CD4-positive, alpha-beta T cell treated with Interleukin-4 for 4 hours (primary cell): ENCODE data around the gene DYNC1LI2.
"Not testable (repeated sequence)": the region's sequence is repeated elsewhere in the genome, so short reads cannot be mapped to it uniquely, and the experiment has no call there.

Source experiments
- DNase-seq: peaks from one replicate; pipeline ENCODE4 v3.0.0-alpha.2; 2020

Gene DYNC1LI2

DNA sequence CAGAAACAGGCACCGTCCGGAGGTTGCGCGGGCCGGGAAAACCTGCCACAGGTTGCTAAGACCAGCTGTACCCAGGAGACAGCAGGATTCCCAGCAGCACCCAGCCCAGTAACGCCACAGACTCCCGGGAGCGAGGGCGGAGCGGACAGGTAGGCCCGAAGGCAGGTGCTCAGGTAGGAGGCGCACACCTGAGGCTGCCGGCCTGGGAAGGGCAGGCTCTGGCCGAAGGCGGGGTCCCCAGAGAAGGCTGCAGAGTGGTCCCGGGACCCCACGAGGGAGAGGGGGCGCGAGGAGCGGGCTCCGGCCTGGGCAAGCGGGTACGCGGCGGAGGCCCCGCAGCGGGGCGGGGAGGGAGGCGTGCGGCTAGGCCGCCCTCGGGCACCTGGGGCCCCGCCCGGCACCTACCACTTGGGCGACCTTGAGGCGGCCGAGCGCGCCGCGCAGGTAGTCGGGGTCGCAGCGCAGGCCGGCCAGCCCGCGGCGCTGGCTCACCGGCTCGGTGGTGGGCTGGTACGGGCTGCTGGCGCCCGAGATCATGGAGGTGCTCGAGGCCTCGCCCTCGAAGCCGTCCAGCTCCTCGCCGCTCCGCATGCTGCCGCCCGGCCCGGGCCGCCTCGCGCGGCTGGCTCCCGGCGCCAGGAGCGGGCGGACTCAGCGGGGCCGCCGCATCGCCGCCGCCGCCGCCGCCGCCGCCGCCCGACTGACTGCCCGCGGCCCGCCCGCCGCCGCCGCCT, 55.3 kb downstream of the DYNC1LI2 start:
- DNase-seq, result no peak

DNA sequence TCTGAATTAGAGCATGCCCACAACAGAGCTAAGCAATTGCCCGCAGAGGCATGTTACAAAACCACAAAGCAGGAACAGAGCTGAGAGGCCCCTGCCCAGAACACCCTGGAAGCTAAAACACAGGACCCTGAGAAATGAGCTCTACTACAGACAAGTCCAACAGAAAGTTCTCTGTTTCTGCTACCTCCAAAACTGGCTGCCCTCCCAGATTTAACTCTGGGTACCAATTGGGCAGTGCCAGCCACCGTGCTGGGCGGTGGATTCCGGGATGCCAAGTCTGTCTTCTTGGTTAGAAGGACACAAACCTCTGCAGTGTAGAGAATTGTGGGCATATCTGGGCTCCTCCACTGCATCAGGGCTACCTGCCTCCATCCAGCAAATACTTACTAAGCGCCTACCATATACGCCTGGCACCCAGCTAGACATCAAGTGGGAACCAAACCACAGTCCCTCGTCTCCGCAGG, 55.9 kb downstream of the DYNC1LI2 start:
- DNase-seq, result no peak

DNA sequence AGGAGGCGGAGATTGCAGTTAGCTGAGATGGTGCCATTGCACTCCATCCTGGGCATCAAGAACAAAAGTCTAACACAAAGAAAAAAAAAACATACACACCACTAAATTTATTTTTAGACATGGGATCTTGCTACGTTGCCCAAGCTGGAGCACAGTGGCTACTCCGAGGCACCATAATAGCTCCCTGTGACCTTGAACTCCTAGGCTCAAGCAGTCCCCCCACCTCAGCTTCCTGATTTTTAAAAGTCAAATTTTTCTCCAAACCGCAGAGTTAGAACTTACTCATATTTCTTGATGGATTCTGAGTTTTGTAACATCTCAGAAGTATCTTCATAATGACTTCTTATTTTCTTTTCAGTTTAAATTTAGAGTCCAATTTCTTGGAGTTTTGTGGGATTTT, 58.3 kb downstream of the DYNC1LI2 start:
- no peak for DNase-seq

DNA sequence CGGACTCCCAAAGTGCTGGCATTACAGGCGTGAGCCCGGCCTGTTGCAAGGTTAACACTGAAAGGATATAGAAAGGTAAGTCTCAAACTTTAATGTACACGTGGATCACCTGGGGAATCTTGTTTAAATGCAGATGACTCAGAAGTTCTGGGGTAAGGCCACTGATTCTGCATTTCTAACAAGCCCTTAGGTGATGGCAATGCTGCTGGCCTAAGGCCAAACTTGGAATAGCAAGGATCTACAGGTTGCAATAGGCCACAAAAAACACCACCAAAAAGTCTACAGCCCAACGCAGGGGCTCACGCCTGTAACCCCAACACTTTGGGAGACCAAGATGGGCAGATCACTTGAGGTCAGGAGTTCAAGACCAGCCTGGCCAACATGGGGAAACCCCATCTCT, 59.1 kb downstream of the DYNC1LI2 start:
- DNase-seq, result no peak

DNA sequence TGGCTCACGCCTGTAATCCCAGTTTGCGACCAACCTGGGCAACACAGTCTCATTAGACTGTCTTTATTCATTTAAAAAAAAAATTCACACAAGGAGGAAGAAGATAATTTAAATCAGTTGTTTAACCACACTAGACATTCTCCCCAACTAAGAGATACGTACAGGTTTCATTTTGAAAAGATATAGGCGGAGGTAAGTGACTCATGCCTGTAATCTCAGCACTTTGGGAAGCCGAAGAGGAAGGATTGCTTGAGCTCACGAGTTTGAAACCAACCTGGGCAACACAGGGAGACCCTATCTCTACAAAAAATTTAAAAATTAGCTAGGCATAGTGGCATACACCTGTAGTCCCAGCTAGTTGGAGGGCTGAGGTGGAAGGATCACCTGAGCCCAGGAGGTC, 60.2 kb downstream of the DYNC1LI2 start:
- no peak for DNase-seq

DNA sequence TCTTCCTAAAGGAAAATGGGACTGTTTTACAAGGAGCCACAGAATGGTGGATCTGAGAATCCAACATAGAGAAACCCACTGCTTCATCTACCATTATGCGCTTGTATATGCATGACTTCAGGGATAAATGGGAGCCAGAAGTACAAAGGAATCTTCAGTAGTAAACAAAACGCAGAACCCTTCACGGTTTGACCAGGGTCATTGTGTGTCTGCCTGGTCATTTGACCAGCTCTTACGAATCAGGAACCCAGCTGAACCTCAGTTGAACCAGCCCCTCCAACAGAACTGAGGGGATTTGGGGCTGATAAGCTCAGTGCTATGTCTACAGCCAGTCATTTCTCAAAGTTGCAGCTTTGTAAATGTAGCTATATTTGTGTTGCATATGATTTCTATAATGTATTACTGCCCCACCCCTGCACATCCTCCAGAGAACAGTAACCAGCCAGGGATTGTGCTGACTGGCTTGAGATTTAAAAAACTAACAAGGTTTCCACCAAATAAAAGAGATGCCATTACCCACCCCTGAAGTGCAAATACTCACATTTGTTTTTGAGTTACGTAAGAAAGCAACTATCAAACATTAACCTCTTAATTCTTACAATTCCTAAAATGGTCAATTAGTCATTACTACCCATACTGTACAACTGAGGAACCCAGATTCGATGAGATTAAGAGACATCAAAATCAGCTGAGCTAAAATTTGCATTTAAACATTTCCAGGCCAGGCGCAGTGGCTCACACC, 61.1 kb downstream of the DYNC1LI2 start:
- no peak for DNase-seq

DNA sequence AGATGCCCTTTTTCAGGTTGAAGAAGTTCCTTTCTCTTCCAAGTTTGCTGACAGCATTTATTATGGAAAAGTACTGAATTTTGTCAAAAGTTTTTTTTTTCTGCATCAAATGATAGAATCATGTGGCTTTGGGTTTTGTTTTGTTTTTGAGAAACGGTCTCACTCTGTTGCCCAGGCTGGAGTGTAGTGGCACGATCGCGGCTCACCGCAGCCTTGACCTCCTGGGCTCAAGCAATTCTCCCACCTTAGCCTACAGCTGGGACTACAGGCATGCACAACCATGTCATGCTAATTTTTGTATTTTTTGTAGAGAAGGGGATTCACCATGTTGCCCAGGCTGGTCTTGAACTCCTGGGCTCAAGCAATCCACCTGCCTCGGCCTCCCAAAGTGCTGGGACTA, 62.1 kb downstream of the DYNC1LI2 start:
- no peak for DNase-seq

DNA sequence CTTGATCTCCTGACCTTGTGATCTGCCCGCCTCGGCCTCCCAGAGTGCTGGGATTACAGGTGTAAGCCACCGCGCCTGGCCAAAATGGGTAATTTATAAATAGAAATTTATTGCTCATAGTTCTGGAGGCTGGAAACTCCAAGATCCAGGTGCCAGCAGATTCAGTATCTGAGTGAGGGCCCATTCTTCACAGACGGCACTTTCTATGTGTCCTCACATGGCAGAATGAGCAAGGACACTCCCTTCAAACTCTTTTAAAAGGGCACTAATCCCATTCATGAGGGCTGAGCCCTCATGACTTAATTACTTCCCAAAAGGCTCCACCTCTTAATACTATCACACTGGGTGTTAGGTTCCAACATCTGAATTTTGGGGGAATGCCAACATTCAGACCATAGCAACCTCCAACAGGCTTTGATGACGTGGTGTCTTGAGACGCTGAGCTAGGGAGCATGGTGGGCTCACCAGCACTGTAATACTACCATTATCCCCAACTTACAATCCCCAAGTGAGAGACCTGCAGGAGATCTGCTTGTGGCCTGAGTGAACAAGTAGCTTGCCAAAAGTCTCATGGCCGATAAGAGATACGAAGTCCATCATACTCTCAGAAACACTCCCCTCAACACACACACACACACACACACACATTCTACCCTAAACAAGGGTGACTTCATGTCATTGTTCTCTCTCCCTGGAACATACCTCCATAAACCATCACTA, 63.3 kb downstream of the DYNC1LI2 start:
- no peak for DNase-seq

DNA sequence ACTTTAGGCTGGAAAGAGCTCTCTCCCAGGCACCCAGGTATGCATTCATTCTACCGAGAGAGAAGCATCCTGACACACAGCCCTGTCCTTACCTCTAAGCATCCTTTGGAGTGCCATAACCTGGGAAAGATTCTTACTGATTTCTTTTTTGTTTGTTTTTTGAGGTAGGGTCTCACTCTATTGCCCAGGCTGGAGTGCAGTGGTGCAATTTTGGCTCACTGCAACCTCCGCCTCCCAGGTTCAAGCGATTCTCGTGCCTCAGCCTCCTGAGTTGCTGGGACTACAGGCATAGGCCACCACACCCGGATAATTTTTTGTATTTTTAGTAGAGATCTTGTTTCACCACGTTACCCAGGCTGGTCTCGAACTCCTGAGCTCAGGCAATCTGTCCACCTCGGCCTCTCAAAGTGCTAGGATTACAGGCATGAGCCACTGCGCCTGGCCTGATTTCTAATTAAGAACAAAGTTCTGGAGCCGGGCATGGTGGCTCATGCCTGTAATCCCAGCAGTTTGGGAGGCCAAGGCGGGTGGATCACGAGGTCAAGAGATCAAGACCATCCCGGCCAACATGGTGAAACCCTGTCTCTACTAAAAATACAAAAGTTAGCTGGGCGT, 65.8 kb downstream of the DYNC1LI2 start:
- not testable (repeated sequence) for DNase-seq

DNA sequence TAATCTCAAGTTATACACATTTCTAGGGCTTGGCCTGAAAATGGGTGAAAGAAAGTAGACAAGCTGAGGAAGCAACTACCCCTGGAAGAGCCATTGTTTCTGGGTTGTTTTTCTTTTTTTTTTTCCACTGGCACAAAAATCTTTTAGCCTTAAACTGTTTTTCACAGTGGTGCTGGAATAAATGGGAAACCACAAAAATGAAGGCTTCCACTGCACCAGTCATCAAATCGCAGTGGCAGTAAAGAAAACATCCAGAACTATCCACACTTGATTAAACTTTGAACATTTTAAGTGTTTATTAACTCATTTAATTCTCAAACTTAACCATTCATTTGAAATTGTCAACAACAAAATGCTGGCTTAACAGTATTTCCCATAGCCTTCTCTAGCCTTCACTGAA, 69.1 kb downstream of the DYNC1LI2 start:
- no peak for DNase-seq

DNA sequence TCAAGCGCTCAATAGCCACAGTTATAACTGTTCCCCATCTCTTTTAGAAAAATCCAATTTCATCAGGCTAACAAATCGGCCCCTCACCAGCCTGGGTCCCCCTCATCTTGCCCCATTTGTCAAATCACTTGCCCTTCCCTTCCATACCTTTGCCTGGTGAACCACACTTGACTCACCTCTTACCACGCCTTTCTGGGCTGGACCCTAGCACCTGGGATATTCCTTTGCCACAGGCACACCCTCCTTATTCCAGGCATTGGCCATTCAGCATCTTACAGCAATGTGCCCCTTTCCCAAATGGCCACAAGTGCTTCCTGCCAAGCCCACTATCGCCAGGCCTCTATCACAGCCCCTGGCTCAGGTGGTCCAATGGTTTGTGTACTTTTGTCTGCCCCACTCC, 69.7 kb downstream of the DYNC1LI2 start:
- no peak for DNase-seq

DNA sequence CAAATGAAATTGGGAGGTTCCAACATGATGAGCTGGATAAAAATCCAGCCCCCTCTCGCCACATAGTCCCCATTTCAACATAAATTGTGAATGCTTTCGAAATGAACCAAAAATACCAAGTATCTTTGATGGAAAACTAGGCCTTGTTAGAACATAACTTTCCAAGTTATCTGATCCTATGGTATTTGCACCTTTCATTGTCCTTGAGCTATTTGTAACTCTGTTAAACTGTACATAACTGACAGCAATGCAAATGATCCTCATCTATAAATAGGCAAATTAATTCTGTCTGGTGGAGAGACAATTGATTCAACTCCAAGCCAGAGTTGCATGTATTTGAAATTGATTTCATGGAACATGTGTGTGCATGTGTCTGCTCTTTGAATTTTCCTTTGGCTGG, 73.1 kb downstream of the DYNC1LI2 start:
- DNase-seq, result no peak

DNA sequence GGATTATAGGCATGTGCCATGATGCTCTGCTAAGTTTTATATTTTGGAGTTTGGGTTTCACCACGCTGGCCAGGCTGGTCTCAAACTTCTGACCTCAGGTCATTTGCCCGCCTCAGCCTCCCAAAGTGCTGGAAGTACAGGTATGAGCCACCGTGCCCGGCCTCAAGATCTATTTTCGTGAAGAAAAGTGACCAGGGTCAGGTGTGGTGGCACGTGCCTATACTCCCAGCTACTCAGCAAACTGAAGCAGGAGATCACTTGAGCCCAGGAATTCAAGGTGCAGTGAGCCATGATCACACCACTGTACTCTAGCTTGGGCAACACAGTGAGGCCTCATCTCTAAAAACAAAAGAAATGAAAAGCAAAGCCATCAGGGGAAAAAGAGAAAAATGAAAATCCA, 73.6 kb downstream of the DYNC1LI2 start:
- no peak for DNase-seq

DNA sequence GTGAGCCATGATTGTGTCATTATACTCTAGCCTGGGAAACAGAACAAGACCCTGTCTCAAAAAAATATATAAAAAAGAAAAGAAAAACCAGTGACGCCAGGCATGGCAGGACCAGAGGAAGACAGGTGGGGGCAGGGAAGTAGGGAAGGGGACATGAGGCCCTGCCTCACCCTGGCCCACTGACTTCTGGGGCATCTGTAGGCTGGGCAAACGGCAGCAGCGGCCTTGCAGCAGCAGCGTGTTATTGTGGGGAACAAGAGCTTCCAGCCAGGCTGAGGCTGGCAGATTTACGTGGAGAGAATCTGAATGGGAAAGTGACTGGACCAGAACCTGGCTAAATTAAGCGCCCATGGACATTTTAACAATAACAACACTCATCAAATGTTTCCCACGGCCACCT, 74.2 kb downstream of the DYNC1LI2 start:
- DNase-seq, result no peak

DNA sequence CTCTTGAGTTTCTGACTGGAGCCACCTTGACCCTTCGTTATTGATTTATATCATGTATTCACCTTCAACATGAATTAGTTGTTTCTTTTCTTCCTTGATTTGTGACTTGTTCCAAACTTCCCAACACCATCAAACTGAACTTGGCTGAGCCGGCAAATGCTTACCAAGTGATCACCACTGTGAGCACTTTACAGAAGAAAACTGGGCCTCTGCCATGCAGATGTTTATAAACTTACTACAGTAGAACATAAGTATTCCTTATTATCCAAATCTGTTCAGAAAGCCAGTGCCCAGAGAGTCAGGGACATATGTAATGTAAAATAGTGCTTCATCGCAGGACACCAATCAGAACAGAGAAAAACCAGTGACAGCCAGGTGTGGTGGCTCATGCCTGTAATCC, 74.8 kb downstream of the DYNC1LI2 start:
- DNase-seq, result no peak

DNA sequence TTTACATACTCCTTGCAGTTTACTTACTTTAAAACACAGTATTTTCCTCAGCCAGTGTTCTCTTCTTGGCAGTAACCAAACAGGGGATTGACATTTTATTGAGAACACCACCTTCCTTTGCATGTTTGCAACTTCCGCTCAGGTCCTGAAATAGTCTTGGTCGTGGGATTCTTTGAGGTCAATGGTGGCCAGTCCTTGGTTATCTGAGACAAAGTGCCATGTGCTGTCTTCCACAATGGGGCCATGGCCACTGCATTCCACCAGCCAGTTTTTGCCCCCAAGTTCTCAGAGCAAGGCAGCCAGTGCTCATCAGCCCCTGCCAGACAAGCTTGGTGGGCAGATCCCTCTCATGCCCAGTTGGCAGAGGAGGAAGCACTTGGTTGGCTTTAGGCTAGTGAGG, 77.7 kb downstream of the DYNC1LI2 start:
- no peak for DNase-seq
